ENCODE measurements around the gene PLEKHH3. TPM values are rescaled to one million over a fixed set of nuclear protein-coding genes. Genes with fewer than 3 reads are reported as not detected.

PLEKHH3 gene
- polyA plus RNA-seq, 1 of the 3 experiments (the other 2 are of a cell fraction): 12.8 TPM

DNA sequence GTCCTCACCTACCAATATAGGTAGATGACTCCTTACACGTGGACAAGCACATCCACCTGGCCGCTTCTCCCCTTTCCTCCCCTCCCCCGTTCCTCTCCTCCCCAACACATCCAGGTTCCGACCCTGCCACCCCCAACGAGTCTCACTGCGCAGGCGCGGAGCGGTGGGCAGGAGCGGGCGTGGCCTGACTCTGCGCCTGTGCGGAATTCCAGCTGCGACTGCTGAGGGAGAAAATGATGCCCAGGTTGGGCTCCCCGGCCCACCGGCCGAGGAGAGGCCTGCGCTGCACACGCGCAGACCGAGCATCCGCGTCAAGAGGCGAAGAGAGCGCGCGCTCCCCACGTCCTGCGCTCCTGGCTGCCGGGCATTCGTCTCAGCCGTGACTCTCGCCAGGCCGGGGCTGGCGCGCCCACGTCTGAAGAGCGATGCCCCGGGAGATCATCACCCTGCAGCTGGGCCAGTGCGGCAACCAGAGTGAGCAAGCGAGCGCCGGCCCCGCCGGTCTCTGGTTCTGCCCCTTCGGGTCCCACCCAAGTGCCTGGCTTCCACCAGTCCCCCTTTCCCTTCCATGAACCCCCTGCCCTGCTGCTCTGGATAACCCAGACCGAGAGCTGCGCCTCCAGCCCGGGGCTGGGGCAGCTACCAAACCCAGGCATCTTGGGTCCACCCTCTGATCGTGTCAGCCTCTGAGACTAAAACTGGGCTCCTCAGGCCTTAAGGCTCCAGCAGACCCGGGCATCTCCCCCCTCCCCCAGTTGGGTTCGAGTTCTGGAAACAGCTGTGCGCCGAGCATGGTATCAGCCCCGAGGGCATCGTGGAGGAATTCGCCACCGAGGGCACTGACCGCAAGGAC, 17.5 kb downstream of the PLEKHH3 start, which contains the start of gene TUBG2:
TUBG2 (plus strand) TSS at position 206 of the 853 bp plus-strand sequence; CDS start at position 426, 220 bp downstream.
- Histone ChIP-seq H3K4me3 (ENCODE audit: low read depth in 2 of 2, low read length in 1 of 2) (peak within 1 kb of the TSS; percentile 60 to 72), H3F3A (replicated peaks; ENCODE audit: insufficient read depth) (peaks cover 15% of the 10 kb centered on the region), H3K27me3 (ENCODE audit: insufficient read depth) (no peaks in the 10 kb centered on the region), H3K9me2 (no peaks in the 10 kb centered on the region), H3K79me2 (ENCODE audit: insufficient read depth) (peaks cover 27% of the 10 kb centered on the region), H3K27ac (ENCODE audit: low read depth in 2 of 2, low read length in 1 of 2) (peak within 1 kb of the TSS; percentile 81 to 87), H3K36me3 (replicated peaks in 1 of 2; ENCODE audit: control insufficient read depth in 1 of 2, insufficient read depth in 2 of 2, low read length in 1 of 2) (peaks cover 7 to 30% of the 10 kb centered on the region in 2 experiments), H2AFZ (ENCODE audit: low read depth) (peak within 1 kb of the TSS; percentile 94), H3K9me3 (no peaks in the 10 kb centered on the region), H4K20me1 (ENCODE audit: insufficient read depth) (no peaks in the 10 kb centered on the region), H3K4me1 (ENCODE audit: control insufficient read depth in 1 of 2, insufficient read depth in 2 of 2, low read depth in 1 of 2, low read length in 1 of 2) (peaks cover 12 to 13% of the 10 kb centered on the region in 2 experiments; a peak in 2 of 4 replicates), H3K9ac (peak within 1 kb of the TSS; percentile 79), H3K4me2 (peak within 1 kb of the TSS; percentile 85)
- ChIA-PET CTCF (interaction anchor here (6.0 to 11.0 kb wide), 2 partner anchors 18 to 81 kb away, joined by 36 to 121 read pairs; partner anchors contain the start of genes PLEKHH3 and PSMC3IP), POLR2A (interaction anchor here (0.6 to 1.9 kb wide), 6 partner anchors 8 to 1428 kb away, joined by 3 to 8 read pairs (median 6); partner anchors contain the start of genes PLEKHH3 and PSMC3IP)
- WGBS (ENCODE audit: low lambda C conversion rate): under 1% methylated on average over 17 of the region's 59 CpGs
- peak; percentile 98 for DNase-seq
- TF ChIP-seq, protein P1, sequence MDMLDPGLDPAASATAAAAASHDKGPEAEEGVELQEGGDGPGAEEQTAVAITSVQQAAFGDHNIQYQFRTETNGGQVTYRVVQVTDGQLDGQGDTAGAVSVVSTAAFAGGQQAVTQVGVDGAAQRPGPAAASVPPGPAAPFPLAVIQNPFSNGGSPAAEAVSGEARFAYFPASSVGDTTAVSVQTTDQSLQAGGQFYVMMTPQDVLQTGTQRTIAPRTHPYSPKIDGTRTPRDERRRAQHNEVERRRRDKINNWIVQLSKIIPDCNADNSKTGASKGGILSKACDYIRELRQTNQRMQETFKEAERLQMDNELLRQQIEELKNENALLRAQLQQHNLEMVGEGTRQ (IDR thresholded peaks at IDR 0.05; ENCODE audit: borderline replicate concordance, low read depth, low read length): no peak
- TF ChIP-seq TAF1 (IDR thresholded peaks at IDR 0.05; ENCODE audit: borderline replicate concordance, low read depth, low read length): peak; percentile 84; the same call in 1 of the 2 replicates
- TF ChIP-seq SMC3 (IDR thresholded peaks at IDR 0.05; ENCODE audit: low read depth, low read length): no peak
- TF ChIP-seq, protein P2, sequence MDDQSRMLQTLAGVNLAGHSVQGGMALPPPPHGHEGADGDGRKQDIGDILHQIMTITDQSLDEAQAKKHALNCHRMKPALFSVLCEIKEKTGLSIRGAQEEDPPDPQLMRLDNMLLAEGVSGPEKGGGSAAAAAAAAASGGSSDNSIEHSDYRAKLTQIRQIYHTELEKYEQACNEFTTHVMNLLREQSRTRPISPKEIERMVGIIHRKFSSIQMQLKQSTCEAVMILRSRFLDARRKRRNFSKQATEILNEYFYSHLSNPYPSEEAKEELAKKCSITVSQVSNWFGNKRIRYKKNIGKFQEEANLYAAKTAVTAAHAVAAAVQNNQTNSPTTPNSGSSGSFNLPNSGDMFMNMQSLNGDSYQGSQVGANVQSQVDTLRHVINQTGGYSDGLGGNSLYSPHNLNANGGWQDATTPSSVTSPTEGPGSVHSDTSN (IDR thresholded peaks at IDR 0.05): no peak
- peak; percentile 80 for TF ChIP-seq POLR2AphosphoS5 (IDR thresholded peaks at IDR 0.05; ENCODE audit: low read depth, low read length)
- 0 out of 2 replicates have a peak, but pooled peaks have one; percentile 38 for TF ChIP-seq SIN3A (IDR thresholded peaks at IDR 0.05; ENCODE audit: borderline replicate concordance, low read depth, low read length)
- no peak for TF ChIP-seq GATA2 (CRISPR knock-in tag; IDR thresholded peaks at IDR 0.05)
- no peak for TF ChIP-seq JUND (IDR thresholded peaks at IDR 0.05)
- 0 out of 2 replicates have a peak, but pooled peaks have one; percentile 27 for TF ChIP-seq RAD21 (IDR thresholded peaks at IDR 0.05; ENCODE audit: low read length)
- TF ChIP-seq, protein P3, sequence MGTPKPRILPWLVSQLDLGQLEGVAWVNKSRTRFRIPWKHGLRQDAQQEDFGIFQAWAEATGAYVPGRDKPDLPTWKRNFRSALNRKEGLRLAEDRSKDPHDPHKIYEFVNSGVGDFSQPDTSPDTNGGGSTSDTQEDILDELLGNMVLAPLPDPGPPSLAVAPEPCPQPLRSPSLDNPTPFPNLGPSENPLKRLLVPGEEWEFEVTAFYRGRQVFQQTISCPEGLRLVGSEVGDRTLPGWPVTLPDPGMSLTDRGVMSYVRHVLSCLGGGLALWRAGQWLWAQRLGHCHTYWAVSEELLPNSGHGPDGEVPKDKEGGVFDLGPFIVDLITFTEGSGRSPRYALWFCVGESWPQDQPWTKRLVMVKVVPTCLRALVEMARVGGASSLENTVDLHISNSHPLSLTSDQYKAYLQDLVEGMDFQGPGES (IDR thresholded peaks at IDR 0.05; ENCODE audit: low read depth, low read length): no peak
- TF ChIP-seq, protein P4, sequence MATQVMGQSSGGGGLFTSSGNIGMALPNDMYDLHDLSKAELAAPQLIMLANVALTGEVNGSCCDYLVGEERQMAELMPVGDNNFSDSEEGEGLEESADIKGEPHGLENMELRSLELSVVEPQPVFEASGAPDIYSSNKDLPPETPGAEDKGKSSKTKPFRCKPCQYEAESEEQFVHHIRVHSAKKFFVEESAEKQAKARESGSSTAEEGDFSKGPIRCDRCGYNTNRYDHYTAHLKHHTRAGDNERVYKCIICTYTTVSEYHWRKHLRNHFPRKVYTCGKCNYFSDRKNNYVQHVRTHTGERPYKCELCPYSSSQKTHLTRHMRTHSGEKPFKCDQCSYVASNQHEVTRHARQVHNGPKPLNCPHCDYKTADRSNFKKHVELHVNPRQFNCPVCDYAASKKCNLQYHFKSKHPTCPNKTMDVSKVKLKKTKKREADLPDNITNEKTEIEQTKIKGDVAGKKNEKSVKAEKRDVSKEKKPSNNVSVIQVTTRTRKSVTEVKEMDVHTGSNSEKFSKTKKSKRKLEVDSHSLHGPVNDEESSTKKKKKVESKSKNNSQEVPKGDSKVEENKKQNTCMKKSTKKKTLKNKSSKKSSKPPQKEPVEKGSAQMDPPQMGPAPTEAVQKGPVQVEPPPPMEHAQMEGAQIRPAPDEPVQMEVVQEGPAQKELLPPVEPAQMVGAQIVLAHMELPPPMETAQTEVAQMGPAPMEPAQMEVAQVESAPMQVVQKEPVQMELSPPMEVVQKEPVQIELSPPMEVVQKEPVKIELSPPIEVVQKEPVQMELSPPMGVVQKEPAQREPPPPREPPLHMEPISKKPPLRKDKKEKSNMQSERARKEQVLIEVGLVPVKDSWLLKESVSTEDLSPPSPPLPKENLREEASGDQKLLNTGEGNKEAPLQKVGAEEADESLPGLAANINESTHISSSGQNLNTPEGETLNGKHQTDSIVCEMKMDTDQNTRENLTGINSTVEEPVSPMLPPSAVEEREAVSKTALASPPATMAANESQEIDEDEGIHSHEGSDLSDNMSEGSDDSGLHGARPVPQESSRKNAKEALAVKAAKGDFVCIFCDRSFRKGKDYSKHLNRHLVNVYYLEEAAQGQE (IDR thresholded peaks at IDR 0.05; ENCODE audit: low read depth, low read length): no peak
- no peak for TF ChIP-seq MEF2A (IDR thresholded peaks at IDR 0.05; ENCODE audit: borderline replicate concordance, low read depth)
- TF ChIP-seq, protein P5, sequence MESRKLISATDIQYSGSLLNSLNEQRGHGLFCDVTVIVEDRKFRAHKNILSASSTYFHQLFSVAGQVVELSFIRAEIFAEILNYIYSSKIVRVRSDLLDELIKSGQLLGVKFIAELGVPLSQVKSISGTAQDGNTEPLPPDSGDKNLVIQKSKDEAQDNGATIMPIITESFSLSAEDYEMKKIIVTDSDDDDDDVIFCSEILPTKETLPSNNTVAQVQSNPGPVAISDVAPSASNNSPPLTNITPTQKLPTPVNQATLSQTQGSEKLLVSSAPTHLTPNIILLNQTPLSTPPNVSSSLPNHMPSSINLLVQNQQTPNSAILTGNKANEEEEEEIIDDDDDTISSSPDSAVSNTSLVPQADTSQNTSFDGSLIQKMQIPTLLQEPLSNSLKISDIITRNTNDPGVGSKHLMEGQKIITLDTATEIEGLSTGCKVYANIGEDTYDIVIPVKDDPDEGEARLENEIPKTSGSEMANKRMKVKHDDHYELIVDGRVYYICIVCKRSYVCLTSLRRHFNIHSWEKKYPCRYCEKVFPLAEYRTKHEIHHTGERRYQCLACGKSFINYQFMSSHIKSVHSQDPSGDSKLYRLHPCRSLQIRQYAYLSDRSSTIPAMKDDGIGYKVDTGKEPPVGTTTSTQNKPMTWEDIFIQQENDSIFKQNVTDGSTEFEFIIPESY (IDR thresholded peaks at IDR 0.05; ENCODE audit: borderline replicate concordance, low read depth): no peak
- no peak for TF ChIP-seq NFIC (IDR thresholded peaks at IDR 0.05; ENCODE audit: borderline replicate concordance)
- peak; percentile 63; the same call in 1 of the 2 replicates for TF ChIP-seq YY1 (IDR thresholded peaks at IDR 0.05; ENCODE audit: low read depth)
- TF ChIP-seq EP300 (IDR thresholded peaks at IDR 0.05; ENCODE audit: borderline replicate concordance in 1 of 2, low read depth in 1 of 2, low read length in 1 of 2): 0 out of 4 replicates have a peak, but pooled peaks of 1 of the 2 experiments have one; percentile 32
- peak; percentile 66 for TF ChIP-seq MXI1 (IDR thresholded peaks at IDR 0.05; ENCODE audit: low read depth, low read length)
- TF ChIP-seq CHD2 (IDR thresholded peaks at IDR 0.05; ENCODE audit: low read length, partially characterized antibody): peak; percentile 95
- TF ChIP-seq RXRA (IDR thresholded peaks at IDR 0.05; ENCODE audit: borderline replicate concordance, low read depth): no peak
- peak; percentile 94 for TF ChIP-seq NRF1 (IDR thresholded peaks at IDR 0.05; ENCODE audit: low read depth, low read length)
- TF ChIP-seq, protein P6, sequence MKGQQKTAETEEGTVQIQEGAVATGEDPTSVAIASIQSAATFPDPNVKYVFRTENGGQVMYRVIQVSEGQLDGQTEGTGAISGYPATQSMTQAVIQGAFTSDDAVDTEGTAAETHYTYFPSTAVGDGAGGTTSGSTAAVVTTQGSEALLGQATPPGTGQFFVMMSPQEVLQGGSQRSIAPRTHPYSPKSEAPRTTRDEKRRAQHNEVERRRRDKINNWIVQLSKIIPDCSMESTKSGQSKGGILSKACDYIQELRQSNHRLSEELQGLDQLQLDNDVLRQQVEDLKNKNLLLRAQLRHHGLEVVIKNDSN (IDR thresholded peaks at IDR 0.05; ENCODE audit: borderline replicate concordance, low read depth): no peak
- no peak for TF ChIP-seq TCF12 (IDR thresholded peaks at IDR 0.05)
